MM.1S (cell line): ENCODE measurements around the gene TIMM21.
A peak's percentile ranks its signal among the peaks of the same experiment; 100 is the strongest.

ENCODE experiments used
- DNase-seq: peaks from one replicate; pipeline ENCODE4 v3.0.0-alpha.2; 2015
- H2AFZ ChIP-seq: fragments of 300-600 bp; sonication (generic); 2 replicates; pipeline ENCODE4 v1.6.0; 2016; ENCODE audit warnings: antibody characterized with exemption, low read length
- H3F3A ChIP-seq: fragments of 300-600 bp; sonication (generic); 2 replicates; pipeline ENCODE4 v1.6.1; 2016; ENCODE audit warnings: mild to moderate bottlenecking, antibody characterized with exemption, low read length, moderate library complexity, mixed read lengths; ENCODE audit not compliant: insufficient read depth
- H3K27ac ChIP-seq: fragments of 300-600 bp; sonication (generic); 2 replicates; pipeline ENCODE4 v1.5.1; 2016; ENCODE audit warnings: mild to moderate bottlenecking, low read length
- H3K27me3 ChIP-seq: fragments of 300-600 bp; sonication (generic); replicated peaks from 2 replicates; pipeline ENCODE4 v1.6.0; 2016; ENCODE audit warnings: low read length; ENCODE audit not compliant: insufficient read depth
- H3K36me3 ChIP-seq: fragments of 300-600 bp; sonication (generic); replicated peaks from 2 replicates; pipeline ENCODE4 v1.6.1; 2016; ENCODE audit warnings: mild to moderate bottlenecking, low read length, mixed read lengths; ENCODE audit not compliant: insufficient read depth
- H3K4me1 ChIP-seq: fragments of 300-600 bp; sonication (generic); 2 replicates; pipeline ENCODE4 v1.6.1; 2016; ENCODE audit warnings: low read length, mixed read lengths
- H3K4me2 ChIP-seq: fragments of 300-600 bp; sonication (generic); 2 replicates; pipeline ENCODE4 v1.6.0; 2016; ENCODE audit warnings: low read depth, low read length
- H3K4me3 ChIP-seq: fragments of 300-600 bp; sonication (generic); 2 replicates; pipeline ENCODE4 v1.5.1; 2016; ENCODE audit warnings: low read length, mixed read lengths
- H3K79me2 ChIP-seq: fragments of 300-600 bp; sonication (generic); 2 replicates; pipeline ENCODE4 v1.6.1; 2016; ENCODE audit warnings: mixed run types, low read length, mixed read lengths
- H3K9ac ChIP-seq: fragments of 300-600 bp; sonication (generic); 2 replicates; pipeline ENCODE4 v1.6.1; 2016; ENCODE audit warnings: low read length, mixed read lengths
- H3K9me2 ChIP-seq: fragments of 300-600 bp; sonication (generic); replicated peaks from 2 replicates; pipeline ENCODE4 v1.6.1; 2016; ENCODE audit warnings: mild to moderate bottlenecking, low read length, mixed read lengths; ENCODE audit not compliant: insufficient read depth
- H3K9me3 ChIP-seq: fragments of 300-600 bp; sonication (generic); replicated peaks from 2 replicates; pipeline ENCODE4 v1.6.1; 2016; ENCODE audit warnings: mild to moderate bottlenecking, low read length, mixed read lengths; ENCODE audit not compliant: insufficient read depth
- H4K20me1 ChIP-seq: fragments of 300-600 bp; sonication (generic); 2 replicates; pipeline ENCODE4 v1.6.1; 2016; ENCODE audit warnings: mild to moderate bottlenecking, low read length, moderate library complexity, mixed read lengths; ENCODE audit not compliant: insufficient read depth
- EZH2 ChIP-seq: fragments of 300-600 bp; sonication (generic); optimal IDR thresholded peaks from 2 replicates; pipeline ENCODE3; 2017; ENCODE audit warnings: low read depth, mild to moderate bottlenecking, antibody characterized with exemption, low read length, mixed read lengths
- EZH2phosphoT487 ChIP-seq: fragments of 300-600 bp; sonication (generic); IDR thresholded peaks from 2 replicates; pipeline ENCODE4 v1.6.1; 2018; ENCODE audit warnings: antibody characterized with exemption, low read length
- TF ChIP-seq, protein P1 (sequence below): fragments of 300-600 bp; sonication (generic); IDR thresholded peaks from 2 replicates; pipeline ENCODE4 v1.5.1; 2016; ENCODE audit warnings: antibody characterized with exemption, low read length, mixed read lengths

TIMM21 gene, protein sequence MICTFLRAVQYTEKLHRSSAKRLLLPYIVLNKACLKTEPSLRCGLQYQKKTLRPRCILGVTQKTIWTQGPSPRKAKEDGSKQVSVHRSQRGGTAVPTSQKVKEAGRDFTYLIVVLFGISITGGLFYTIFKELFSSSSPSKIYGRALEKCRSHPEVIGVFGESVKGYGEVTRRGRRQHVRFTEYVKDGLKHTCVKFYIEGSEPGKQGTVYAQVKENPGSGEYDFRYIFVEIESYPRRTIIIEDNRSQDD

DNA sequence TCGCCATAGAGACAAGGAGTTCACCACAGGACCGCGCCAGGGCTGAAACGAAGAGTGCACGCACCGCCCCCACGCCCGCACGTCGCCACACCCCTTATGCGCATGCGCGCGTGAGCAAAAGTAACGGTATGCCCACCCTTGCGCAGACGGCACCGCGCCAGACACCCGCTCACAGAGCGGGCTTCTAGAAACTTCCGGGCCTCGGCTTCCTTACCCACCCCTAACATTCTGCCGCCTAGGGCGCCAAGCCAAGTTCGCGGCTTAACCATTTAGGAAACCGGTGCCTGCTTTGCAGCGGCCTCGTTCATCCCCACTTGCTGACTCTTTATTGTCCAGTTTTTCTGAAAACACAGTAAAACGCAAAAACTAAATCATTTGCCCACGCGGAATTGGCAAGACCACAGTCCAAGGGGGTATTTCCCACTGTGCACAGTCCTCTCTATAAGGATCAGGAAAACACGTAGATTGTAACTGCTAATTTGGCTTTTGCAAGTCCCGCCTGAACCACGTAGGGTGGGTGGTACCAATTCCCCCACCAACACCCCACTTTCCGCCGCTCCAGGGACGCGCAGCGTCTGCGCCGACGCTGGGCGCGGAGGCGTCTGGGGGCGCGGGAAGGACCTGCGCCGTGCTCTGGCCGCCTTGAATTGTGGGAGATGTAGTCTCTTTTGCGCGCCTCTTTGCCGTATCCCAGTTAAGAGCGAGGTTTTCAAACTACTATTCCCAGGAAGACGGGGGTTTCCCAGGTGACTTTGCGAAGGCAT, at the start of gene TIMM21, which contains the start of gene FBXO15:
Gene TIMM21, plus strand, starts transcription at position 745 of the 764 bp plus-strand sequence. CDS start 286 bp downstream, outside the sequence.
Gene FBXO15, minus strand, starts transcription at position 56 of the 764 bp plus-strand sequence. Its CDS starts 49 bp downstream, at position 7.
- H3K9me2 ChIP-seq: no peaks in the 10 kb centered on the region

DNA sequence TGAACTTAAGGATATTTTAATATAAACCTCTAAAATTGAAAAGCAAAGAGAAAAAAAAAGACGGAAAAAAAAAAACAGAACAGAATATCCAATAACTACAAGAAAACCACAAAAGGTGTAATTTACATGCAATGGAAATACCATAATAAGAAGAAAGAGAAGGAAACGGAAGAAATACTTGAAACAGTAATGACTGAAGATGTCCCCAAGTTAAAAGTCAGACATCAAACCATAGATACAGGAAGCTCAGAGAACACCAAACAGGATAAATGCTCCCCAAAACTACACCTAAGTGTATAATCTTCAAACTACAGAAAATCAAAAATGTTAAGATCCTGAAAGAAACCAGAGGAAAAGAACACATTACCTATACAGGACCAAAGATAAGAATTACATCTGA, 39.9 kb upstream of the TIMM21 start:
- Histone ChIP-seq H3K9ac (no peak overlapping the region), H3K4me1 (peaks cover 2% of the 10 kb centered on the region; the same call in 1 of the 2 replicates), H3K9me3 (no peaks in the 10 kb centered on the region), H3K36me3 (no peaks in the 10 kb centered on the region), H3K27ac (no peak overlapping the region), H3K4me3 (no peak overlapping the region), H2AFZ (no peak overlapping the region), H3F3A (no peaks in the 10 kb centered on the region), H3K9me2 (no peaks in the 10 kb centered on the region), H3K27me3 (no peaks in the 10 kb centered on the region), H3K79me2 (no peaks in the 10 kb centered on the region), H4K20me1 (no peaks in the 10 kb centered on the region), H3K4me2 (no peak overlapping the region)
- TF ChIP-seq EZH2: no peak
- TF ChIP-seq, protein P1, sequence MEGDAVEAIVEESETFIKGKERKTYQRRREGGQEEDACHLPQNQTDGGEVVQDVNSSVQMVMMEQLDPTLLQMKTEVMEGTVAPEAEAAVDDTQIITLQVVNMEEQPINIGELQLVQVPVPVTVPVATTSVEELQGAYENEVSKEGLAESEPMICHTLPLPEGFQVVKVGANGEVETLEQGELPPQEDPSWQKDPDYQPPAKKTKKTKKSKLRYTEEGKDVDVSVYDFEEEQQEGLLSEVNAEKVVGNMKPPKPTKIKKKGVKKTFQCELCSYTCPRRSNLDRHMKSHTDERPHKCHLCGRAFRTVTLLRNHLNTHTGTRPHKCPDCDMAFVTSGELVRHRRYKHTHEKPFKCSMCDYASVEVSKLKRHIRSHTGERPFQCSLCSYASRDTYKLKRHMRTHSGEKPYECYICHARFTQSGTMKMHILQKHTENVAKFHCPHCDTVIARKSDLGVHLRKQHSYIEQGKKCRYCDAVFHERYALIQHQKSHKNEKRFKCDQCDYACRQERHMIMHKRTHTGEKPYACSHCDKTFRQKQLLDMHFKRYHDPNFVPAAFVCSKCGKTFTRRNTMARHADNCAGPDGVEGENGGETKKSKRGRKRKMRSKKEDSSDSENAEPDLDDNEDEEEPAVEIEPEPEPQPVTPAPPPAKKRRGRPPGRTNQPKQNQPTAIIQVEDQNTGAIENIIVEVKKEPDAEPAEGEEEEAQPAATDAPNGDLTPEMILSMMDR: no peak
- TF ChIP-seq EZH2phosphoT487: no peak
- no peak for DNase-seq

More for the DNA sequence above, at the start of gene TIMM21, which contains the start of gene FBXO15:
- Histone ChIP-seq H2AFZ (peak within 1 kb of the TSS; percentile 88), H3K36me3 (no peaks in the 10 kb centered on the region), H3F3A (peaks cover 9% of the 10 kb centered on the region; the same call in 1 of the 2 replicates), H3K27me3 (no peaks in the 10 kb centered on the region), H3K9me3 (no peaks in the 10 kb centered on the region), H3K27ac (peak within 1 kb of the TSS; percentile 81), H3K4me2 (peak within 1 kb of the TSS; percentile 86), H4K20me1 (no peaks in the 10 kb centered on the region), H3K9ac (peak within 1 kb of the TSS; percentile 86), H3K4me1 (peaks cover 22% of the 10 kb centered on the region), H3K79me2 (peaks cover 46% of the 10 kb centered on the region), H3K4me3 (peak within 1 kb of the TSS; percentile 91)
- peak; percentile 96 for DNase-seq
- TF ChIP-seq EZH2 (no peak), EZH2phosphoT487 (no peak)
- TF ChIP-seq, protein P1: no peak

DNA sequence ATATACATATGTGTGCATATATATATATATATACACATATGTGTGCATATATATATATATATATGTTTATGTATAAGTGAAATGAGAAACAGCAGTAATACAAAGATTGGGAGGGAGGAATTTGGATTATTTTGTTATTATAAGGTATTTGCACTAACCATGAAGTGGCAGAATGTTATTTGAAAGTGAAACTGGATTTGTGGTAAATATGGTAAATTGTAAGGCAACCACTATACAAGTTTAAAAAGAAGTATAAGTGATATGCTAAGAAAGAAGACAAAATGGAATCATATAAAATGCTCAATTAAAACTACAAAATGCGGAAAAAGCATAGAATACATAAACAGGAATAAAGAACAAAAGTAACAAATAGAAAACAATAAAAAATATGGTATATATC, 38.2 kb upstream of the TIMM21 start:
- Histone ChIP-seq H3K36me3 (no peaks in the 10 kb centered on the region), H4K20me1 (no peaks in the 10 kb centered on the region), H3K9me3 (no peaks in the 10 kb centered on the region), H3K27ac (no peak overlapping the region), H3K4me1 (peaks cover 7% of the 10 kb centered on the region; the same call in 1 of the 2 replicates), H3K4me2 (no peak overlapping the region), H2AFZ (no peak overlapping the region), H3K9me2 (no peaks in the 10 kb centered on the region), H3K4me3 (no peak overlapping the region), H3K9ac (no peak overlapping the region), H3K79me2 (no peaks in the 10 kb centered on the region), H3K27me3 (no peaks in the 10 kb centered on the region), H3F3A (no peaks in the 10 kb centered on the region)
- no peak for TF ChIP-seq EZH2
- TF ChIP-seq EZH2phosphoT487: no peak
- TF ChIP-seq, protein P1: no peak
- DNase-seq: peak; percentile 26
